Body of pancreas (tissue), 4 donors: ENCODE measurements around the gene TJP1.
"Not testable (repeated sequence)": the region's sequence is repeated elsewhere in the genome, so short reads cannot be mapped to it uniquely, and the experiment has no call there.

Experiments used
- POLR2A ChIP-seq, 3 donors: fragments of 450-650 bp; IDR thresholded peaks; one replicate each; pipeline ENCODE4 v1.6.1; 2016; ENCODE audit warnings: antibody characterized with exemption in 3 of 3, mild to moderate bottlenecking in 2 of 3
- TF ChIP-seq, protein P1 (sequence below), 7 experiments: fragments of 450-650 bp in 4 of 7; fragments of 200-600 bp in 3 of 7; sonication (generic) in 3 of 7; IDR thresholded peaks; one replicate each; pipeline ENCODE4 v1.5.1; 2016 to 2019; ENCODE audit warnings: antibody characterized with exemption in 7 of 7

DNA sequence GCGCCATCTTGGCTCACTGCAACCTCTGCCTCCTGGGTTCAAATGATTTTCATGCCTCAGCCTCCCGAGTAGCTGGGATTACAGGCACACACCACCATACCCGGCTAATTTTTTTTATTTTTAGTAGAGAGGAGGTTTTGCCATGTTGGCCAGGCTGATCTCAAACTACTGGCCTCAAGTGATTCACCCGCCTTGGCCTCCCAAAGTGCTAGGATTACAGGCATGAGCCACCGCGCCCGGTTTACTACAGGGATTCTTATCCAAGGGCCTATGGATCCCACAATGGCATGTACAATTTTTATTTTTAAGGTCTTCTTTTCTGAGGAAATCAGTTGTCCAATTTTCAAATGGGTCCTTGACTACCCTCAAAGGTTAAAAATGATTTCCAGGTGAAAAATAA lies 150.2 kb downstream of the TJP1 start:
- TF ChIP-seq, protein P1, sequence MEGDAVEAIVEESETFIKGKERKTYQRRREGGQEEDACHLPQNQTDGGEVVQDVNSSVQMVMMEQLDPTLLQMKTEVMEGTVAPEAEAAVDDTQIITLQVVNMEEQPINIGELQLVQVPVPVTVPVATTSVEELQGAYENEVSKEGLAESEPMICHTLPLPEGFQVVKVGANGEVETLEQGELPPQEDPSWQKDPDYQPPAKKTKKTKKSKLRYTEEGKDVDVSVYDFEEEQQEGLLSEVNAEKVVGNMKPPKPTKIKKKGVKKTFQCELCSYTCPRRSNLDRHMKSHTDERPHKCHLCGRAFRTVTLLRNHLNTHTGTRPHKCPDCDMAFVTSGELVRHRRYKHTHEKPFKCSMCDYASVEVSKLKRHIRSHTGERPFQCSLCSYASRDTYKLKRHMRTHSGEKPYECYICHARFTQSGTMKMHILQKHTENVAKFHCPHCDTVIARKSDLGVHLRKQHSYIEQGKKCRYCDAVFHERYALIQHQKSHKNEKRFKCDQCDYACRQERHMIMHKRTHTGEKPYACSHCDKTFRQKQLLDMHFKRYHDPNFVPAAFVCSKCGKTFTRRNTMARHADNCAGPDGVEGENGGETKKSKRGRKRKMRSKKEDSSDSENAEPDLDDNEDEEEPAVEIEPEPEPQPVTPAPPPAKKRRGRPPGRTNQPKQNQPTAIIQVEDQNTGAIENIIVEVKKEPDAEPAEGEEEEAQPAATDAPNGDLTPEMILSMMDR (IDR thresholded peaks at IDR 0.05): not testable (repeated sequence)
- not testable (repeated sequence) for TF ChIP-seq POLR2A (IDR thresholded peaks at IDR 0.05)
